ENCODE data around the gene ARHGEF16.

The ARHGEF16 gene

GRCh38 chr1:3429320-3429719, 25.1 kb upstream of the ARHGEF16 start:
- no peak for DNase-seq (ENCODE audit: extremely low read depth, low read depth)
- no peak overlapping the region for H3K4me3 ChIP-seq (replicated peaks; ENCODE audit: low read depth, low read length)
- TF ChIP-seq, protein P1, sequence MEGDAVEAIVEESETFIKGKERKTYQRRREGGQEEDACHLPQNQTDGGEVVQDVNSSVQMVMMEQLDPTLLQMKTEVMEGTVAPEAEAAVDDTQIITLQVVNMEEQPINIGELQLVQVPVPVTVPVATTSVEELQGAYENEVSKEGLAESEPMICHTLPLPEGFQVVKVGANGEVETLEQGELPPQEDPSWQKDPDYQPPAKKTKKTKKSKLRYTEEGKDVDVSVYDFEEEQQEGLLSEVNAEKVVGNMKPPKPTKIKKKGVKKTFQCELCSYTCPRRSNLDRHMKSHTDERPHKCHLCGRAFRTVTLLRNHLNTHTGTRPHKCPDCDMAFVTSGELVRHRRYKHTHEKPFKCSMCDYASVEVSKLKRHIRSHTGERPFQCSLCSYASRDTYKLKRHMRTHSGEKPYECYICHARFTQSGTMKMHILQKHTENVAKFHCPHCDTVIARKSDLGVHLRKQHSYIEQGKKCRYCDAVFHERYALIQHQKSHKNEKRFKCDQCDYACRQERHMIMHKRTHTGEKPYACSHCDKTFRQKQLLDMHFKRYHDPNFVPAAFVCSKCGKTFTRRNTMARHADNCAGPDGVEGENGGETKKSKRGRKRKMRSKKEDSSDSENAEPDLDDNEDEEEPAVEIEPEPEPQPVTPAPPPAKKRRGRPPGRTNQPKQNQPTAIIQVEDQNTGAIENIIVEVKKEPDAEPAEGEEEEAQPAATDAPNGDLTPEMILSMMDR (IDR thresholded peaks at IDR 0.05; ENCODE audit: low read depth, low read length, missing control alignments) = no peak

DNA sequence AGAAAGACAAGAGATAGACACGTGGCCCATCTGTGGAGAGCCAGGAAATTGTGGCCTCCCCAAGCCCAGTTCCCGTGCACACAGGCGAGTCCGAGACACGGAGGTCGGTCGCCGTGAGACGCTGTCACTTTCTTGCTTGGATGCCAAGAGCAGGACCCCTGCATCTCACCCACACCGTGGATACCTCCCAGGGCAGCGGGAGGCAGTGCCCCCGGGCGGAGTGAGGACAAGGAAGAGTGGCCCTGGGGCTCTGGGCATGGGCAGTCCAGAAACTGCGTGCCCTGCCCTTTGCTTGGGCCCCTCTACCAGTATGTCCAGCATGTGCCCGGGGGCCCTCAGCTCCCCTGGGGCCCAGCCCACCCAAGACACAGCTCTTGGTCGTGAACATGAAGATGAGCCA, 24.7 kb upstream of the ARHGEF16 start:
- no peak for DNase-seq (ENCODE audit: extremely low read depth, low read depth)
- TF ChIP-seq, protein P1 (IDR thresholded peaks at IDR 0.05; ENCODE audit: low read depth, low read length, missing control alignments) = no peak
- H3K4me3 ChIP-seq (replicated peaks; ENCODE audit: low read depth, low read length) = no peak overlapping the region

- TF ChIP-seq, protein P1 (IDR thresholded peaks at IDR 0.05; ENCODE audit: low read depth, low read length, missing control alignments) = no peak
- DNase-seq (ENCODE audit: extremely low read depth, low read depth) = no peak
- no peak overlapping the region for H3K4me3 ChIP-seq (replicated peaks; ENCODE audit: low read depth, low read length)
These were observed 24.1 kb upstream of the ARHGEF16 start for GRCh38 chr1:3430406-3430805.

GRCh38 chr1:3430820-3431219, 23.6 kb upstream of the ARHGEF16 start:
- H3K4me3 ChIP-seq (replicated peaks; ENCODE audit: low read depth, low read length) = no peak overlapping the region
- TF ChIP-seq, protein P1 (IDR thresholded peaks at IDR 0.05; ENCODE audit: low read depth, low read length, missing control alignments) = no peak
- DNase-seq (ENCODE audit: extremely low read depth, low read depth) = no peak

- H3K4me3 ChIP-seq (replicated peaks; ENCODE audit: low read depth, low read length) = no peak overlapping the region
- no peak for DNase-seq (ENCODE audit: extremely low read depth, low read depth)
- TF ChIP-seq, protein P1 (IDR thresholded peaks at IDR 0.05; ENCODE audit: low read depth, low read length, missing control alignments) = peak; percentile 18
These were observed 23.2 kb upstream of the ARHGEF16 start for GRCh38 chr1:3431266-3431665.

- TF ChIP-seq, protein P1 (IDR thresholded peaks at IDR 0.05; ENCODE audit: low read depth, low read length, missing control alignments) = no peak
- H3K4me3 ChIP-seq (replicated peaks; ENCODE audit: low read depth, low read length) = no peak overlapping the region
- DNase-seq (ENCODE audit: extremely low read depth, low read depth) = no peak
These were observed 22.8 kb upstream of the ARHGEF16 start for GRCh38 chr1:3431686-3432085.

DNA sequence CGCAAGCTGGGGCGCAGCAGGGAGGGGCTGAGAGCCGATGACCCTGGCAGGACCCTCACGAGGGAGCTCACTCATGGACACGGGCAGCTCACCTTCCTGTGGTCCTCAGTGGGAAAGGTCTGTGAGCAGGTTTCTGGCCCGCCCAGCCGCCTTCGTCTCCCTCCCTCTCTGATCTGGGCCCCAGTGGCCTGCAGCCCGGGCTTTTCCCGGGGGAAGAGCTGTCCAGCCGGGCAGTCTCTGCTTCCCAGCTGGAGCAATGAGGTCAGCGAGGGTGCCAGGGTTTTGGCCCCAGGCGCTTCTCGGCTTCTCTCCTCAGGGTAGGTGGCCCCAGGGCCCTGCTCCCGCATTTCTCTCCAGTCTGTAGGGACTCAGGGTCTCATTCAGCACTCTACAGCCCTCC, 22.2 kb upstream of the ARHGEF16 start:
- no peak overlapping the region for H3K4me3 ChIP-seq (replicated peaks; ENCODE audit: low read depth, low read length)
- no peak for DNase-seq (ENCODE audit: extremely low read depth, low read depth)
- TF ChIP-seq, protein P1 (IDR thresholded peaks at IDR 0.05; ENCODE audit: low read depth, low read length, missing control alignments) = no peak
